WI38 (cell line): ENCODE results near the gene NSL1.
"Not testable (repeated sequence)": the region's sequence is repeated elsewhere in the genome, so short reads cannot be mapped to it uniquely, and the experiment has no call there.

ENCODE experiments used
- H3K4me3 ChIP-seq: 2 replicates; pipeline ENCODE4 v1.5.1; 2011; ENCODE audit warnings: low read depth, mild to moderate bottlenecking, control low read depth, low read length
- TF ChIP-seq, protein P1 (sequence below): IDR thresholded peaks from 2 replicates; pipeline ENCODE4 v1.5.1; 2012; ENCODE audit warnings: low read depth, mild to moderate bottlenecking, control low read depth, low read length

The NSL1 gene

DNA sequence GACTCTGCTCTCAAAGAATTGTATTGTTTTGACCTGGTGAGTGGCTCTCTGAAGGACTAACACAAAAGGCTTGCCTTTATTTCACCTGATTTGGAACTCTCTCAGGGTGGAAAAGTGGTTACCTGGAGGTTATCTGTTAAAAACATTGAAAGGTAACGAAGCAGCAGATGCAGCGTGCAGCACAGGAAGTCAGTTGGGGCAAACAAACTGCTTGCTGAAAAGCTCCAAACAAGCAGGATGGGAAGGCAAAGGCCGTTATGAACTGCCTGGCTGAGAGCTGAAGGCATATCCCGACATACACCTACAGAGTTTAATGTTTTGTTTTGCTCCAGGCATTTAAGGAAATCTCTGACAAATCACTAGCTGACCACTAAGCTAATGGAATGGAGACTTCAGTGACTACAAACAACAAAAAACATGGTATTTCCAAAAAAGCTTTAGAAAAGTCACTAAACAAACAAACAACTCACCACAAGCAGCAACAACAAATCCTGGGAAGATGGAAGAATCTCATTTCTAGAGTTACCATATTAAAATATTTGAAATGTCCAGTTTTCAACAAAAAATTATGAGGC is 47.6 kb downstream of the NSL1 start:
- TF ChIP-seq, protein P1, sequence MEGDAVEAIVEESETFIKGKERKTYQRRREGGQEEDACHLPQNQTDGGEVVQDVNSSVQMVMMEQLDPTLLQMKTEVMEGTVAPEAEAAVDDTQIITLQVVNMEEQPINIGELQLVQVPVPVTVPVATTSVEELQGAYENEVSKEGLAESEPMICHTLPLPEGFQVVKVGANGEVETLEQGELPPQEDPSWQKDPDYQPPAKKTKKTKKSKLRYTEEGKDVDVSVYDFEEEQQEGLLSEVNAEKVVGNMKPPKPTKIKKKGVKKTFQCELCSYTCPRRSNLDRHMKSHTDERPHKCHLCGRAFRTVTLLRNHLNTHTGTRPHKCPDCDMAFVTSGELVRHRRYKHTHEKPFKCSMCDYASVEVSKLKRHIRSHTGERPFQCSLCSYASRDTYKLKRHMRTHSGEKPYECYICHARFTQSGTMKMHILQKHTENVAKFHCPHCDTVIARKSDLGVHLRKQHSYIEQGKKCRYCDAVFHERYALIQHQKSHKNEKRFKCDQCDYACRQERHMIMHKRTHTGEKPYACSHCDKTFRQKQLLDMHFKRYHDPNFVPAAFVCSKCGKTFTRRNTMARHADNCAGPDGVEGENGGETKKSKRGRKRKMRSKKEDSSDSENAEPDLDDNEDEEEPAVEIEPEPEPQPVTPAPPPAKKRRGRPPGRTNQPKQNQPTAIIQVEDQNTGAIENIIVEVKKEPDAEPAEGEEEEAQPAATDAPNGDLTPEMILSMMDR: no peak

DNA sequence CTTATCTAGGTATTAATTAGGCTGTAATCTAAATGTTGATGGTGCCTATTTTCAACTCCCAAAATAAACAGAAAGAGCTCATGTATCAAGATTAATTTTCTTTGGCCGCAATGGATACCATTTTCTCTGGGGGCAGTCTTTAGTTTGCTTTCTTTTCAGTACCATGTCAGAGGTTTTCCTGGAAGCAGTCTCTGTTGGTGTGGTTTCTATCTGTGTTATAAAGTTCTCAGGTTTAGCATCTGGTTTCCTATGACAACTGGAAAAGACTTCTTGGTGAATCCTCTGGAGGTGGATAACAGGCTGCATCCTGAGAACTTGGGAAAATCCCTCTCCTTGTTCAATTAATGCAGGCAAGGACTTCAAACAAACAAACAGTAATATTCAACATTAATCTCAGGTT is 53.2 kb downstream of the NSL1 start:
- H3K4me3 ChIP-seq: no peak overlapping the region
- TF ChIP-seq, protein P1: no peak

More for the DNA sequence above, 47.6 kb downstream of the NSL1 start:
- no peak overlapping the region for H3K4me3 ChIP-seq

- H3K4me3 ChIP-seq: no peak overlapping the region
- TF ChIP-seq, protein P1: no peak
Observed at GRCh38 chr1:212737559-212737958, 54.0 kb downstream of the NSL1 start.

DNA sequence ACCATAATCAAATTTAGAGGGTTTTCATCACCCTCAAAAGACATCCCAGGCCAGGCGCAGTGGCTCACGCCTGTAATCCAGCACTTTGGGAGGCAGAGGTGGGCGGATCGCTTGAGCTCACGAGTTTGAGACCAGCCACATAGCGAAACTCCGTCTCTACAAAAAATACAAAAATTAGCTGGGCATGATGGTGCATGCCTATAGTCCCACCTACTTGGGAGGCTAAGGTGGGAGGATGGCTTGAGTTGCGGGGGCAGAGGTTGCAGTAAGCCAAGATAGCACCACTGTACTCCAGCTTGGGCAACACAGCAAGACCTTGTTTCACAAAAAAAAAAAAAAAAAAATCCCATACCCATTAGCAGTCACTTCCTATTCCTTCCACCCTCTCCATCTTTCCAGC is 58.5 kb downstream of the NSL1 start:
- H3K4me3 ChIP-seq: no peak overlapping the region
- TF ChIP-seq, protein P1: no peak

- TF ChIP-seq, protein P1: no peak
- H3K4me3 ChIP-seq: no peak overlapping the region
Observed at GRCh38 chr1:212731630-212732029, 59.9 kb downstream of the NSL1 start.

GRCh38 chr1:212728606-212729005 is 63.0 kb downstream of the NSL1 start:
- TF ChIP-seq, protein P1: no peak
- H3K4me3 ChIP-seq: no peak overlapping the region

DNA sequence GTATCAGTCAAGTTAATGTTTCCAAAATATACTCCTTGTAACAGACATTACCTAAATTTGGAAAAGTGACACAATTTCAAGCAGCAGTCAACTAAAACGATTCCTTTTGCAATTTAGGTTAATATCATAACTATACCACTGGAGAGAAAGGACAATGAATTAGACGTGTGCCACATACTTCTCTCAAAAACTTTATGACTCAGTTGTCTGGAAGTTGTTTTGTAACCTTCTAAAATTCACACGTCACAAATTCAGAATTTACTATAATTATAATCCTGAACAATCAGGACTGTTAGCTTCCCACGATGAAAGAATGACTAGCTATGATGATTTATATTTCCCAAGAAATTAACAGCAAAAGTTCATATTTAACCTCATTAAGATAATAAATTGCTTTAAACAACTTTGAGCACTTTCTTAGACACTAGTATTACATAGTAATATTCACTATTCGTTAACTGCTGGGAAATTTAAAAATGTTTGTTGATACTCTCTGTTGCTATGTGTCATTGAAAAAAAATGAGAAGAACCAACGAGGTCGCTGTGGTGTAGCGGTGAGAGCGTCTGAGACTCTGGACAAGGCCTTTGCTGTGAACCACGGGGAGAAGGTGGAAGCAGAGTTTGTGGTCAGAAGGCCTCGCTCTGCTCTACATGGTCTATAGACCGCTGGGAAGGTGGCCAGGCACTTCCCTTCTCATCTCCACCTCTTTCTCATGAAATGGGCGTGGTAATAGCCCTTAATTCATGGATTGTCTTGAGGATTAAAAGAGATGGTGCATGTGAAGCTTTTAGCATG is 64.0 kb downstream of the NSL1 start:
- TF ChIP-seq, protein P1: no peak
- no peak overlapping the region for H3K4me3 ChIP-seq

GRCh38 chr1:212724679-212725078 is 66.9 kb downstream of the NSL1 start:
- not testable (repeated sequence) for H3K4me3 ChIP-seq
